Liver (tissue), 9 donors: ENCODE measurements around the gene NUP54. TPM values are rescaled to one million over a fixed set of nuclear protein-coding genes. Genes with fewer than 3 reads are reported as not detected.

Experiments used
- DNase-seq: peaks from one replicate; pipeline ENCODE4 v3.0.0-alpha.2; 2017; ENCODE audit warnings: low spot score
- H3K27ac ChIP-seq, 2 donors: one replicate each; pipeline ENCODE4 v1.7.0; 2013; ENCODE audit warnings: inconsistent platforms in 2 of 2, low read length in 2 of 2, control low read depth in 1 of 2, low read depth in 1 of 2, mild to moderate bottlenecking in 1 of 2
- H3K27me3 ChIP-seq, 4 donors: one replicate each; pipeline versions ENCODE4 v1.6.1 to v1.7.0; 2013; ENCODE audit warnings: low read length in 3 of 4, inconsistent platforms in 1 of 4, mild to moderate bottlenecking in 1 of 4, moderate library complexity in 1 of 4; ENCODE audit not compliant: control insufficient read depth in 4 of 4, insufficient read depth in 4 of 4
- H3K36me3 ChIP-seq, 4 donors: one replicate each; pipeline versions ENCODE4 v1.6.1 to v1.7.0; 2013; ENCODE audit warnings: low read length in 3 of 4, mild to moderate bottlenecking in 3 of 4, low read depth in 1 of 4, moderate library complexity in 1 of 4; ENCODE audit not compliant: control insufficient read depth in 4 of 4, insufficient read depth in 3 of 4
- H3K4me1 ChIP-seq, 4 donors: one replicate each; pipeline versions ENCODE4 v1.6.1 to v1.7.0; 2013; ENCODE audit warnings: low read length in 3 of 4, mild to moderate bottlenecking in 3 of 4, moderate library complexity in 1 of 4; ENCODE audit not compliant: control insufficient read depth in 4 of 4, insufficient read depth in 4 of 4
- H3K4me3 ChIP-seq, 3 donors: one replicate each; pipeline versions ENCODE4 v1.6.1 to v1.7.0; 2013; ENCODE audit warnings: low read length in 3 of 3, control low read depth in 1 of 3, low read depth in 1 of 3, mild to moderate bottlenecking in 1 of 3
- H3K9ac ChIP-seq, 2 donors: one replicate each; pipeline ENCODE4 v1.7.0; 2013; ENCODE audit warnings: low read length in 2 of 2, mild to moderate bottlenecking in 2 of 2, moderate library complexity in 2 of 2, control low read depth in 1 of 2, low read depth in 1 of 2
- H3K9me3 ChIP-seq, 4 donors: one replicate each; pipeline versions ENCODE4 v1.6.1 to v1.7.0; 2013; ENCODE audit warnings: low read length in 3 of 4; ENCODE audit not compliant: control insufficient read depth in 4 of 4
- FOXA1 ChIP-seq: IDR thresholded peaks from 2 replicates; pipeline ENCODE4 v1.6.1; 2016; ENCODE audit warnings: antibody characterized with exemption
- GABPA ChIP-seq, 2 donors: IDR thresholded peaks in 1 of 2; conservative IDR thresholded peaks in 1 of 2; 2 replicates each; pipeline ENCODE4 v1.6.1; 2016; ENCODE audit warnings: antibody characterized with exemption in 2 of 2, mild to moderate bottlenecking in 1 of 2, moderate library complexity in 1 of 2
- HNF4A ChIP-seq, 2 donors: conservative IDR thresholded peaks; 2 replicates each; pipeline ENCODE4 v1.6.1; 2016; ENCODE audit warnings: antibody characterized with exemption in 2 of 2, mild to moderate bottlenecking in 2 of 2
- JUND ChIP-seq, 2 donors: IDR thresholded peaks; 2 replicates each; pipeline ENCODE4 v1.6.1; 2016; ENCODE audit warnings: antibody characterized with exemption in 2 of 2
- RAD21 ChIP-seq, 2 donors: IDR thresholded peaks; 2 replicates each; pipeline ENCODE4 v1.6.1; 2016; ENCODE audit warnings: antibody characterized with exemption in 2 of 2, mild to moderate bottlenecking in 2 of 2
- RXRA ChIP-seq, 2 donors: IDR thresholded peaks; 2 replicates each; pipeline ENCODE4 v1.6.1; 2017 to 2018; ENCODE audit warnings: antibody characterized with exemption in 2 of 2, mild to moderate bottlenecking in 1 of 2
- SP1 ChIP-seq: IDR thresholded peaks from 2 replicates; pipeline ENCODE4 v1.6.1; 2018; ENCODE audit warnings: antibody characterized with exemption, mild to moderate bottlenecking
- TAF1 ChIP-seq: conservative IDR thresholded peaks from 2 replicates; pipeline ENCODE4 v1.6.1; 2016; ENCODE audit warnings: antibody characterized with exemption, mild to moderate bottlenecking
- YY1 ChIP-seq: IDR thresholded peaks from 2 replicates; pipeline ENCODE4 v1.6.1; 2016; ENCODE audit warnings: antibody characterized with exemption, mild to moderate bottlenecking
- WGBS: extraction: QIAGEN DNeasy Blood & Tissue Kit; methylation state at CpG from one replicate; pipeline ENCODE4 v1.1.7; 2013; 5-methylcytosine and 5-hydroxymethylcytosine counted together
- polyA plus RNA-seq, 2 donors: library from polyadenylated mRNA; stranded (reverse) in 1 of 2; unstranded in 1 of 2; fragments of 200-250 nt in 1 of 2; fragments of >200 nt in 1 of 2; fragmentation: Nextera tagmentation in 1 of 2; extraction: Ambion mirVana in 1 of 2; gene quantifications; one replicate each; pipeline versions ENCODE4 v1.2.1 to v1.2.3, GENCODE V29; 2013 to 2015
- total RNA-seq, 2 donors: library from RNA; depleted of rRNA; stranded (reverse); fragments of >200 nt; gene quantifications; one replicate each; pipeline ENCODE4 v1.2.3, GENCODE V29; 2014
- TF ChIP-seq, protein P1 (sequence below): fragments of 150-350 bp; IDR thresholded peaks from 2 replicates; pipeline ENCODE4 v1.5.1; 2017; ENCODE audit warnings: improper control_type of control experiment, low read depth, low read length; ENCODE audit not compliant: missing input control
- TF ChIP-seq, protein P2 (sequence below): IDR thresholded peaks from 2 replicates; pipeline ENCODE4 v1.6.1; 2016; ENCODE audit warnings: antibody characterized with exemption
- TF ChIP-seq, protein P3 (sequence below): IDR thresholded peaks from 2 replicates; pipeline ENCODE4 v1.6.1; 2016; ENCODE audit warnings: antibody characterized with exemption
- TF ChIP-seq, protein P4 (sequence below): IDR thresholded peaks from 2 replicates; pipeline ENCODE4 v1.6.1; 2016; ENCODE audit warnings: antibody characterized with exemption
- TF ChIP-seq, protein P5 (sequence below): IDR thresholded peaks from 2 replicates; pipeline ENCODE4 v1.6.1; 2016; ENCODE audit warnings: antibody characterized with exemption, mild to moderate bottlenecking
- donor health status: healthy.
- donor health status: healthy.
- donor health status: healthy.
- donor health status: healthy.
- donor health status: healthy.

NUP54 gene
- total and polyA plus RNA-seq, 4 donors = 8.3 to 29.3 (median 16.5) TPM

DNA sequence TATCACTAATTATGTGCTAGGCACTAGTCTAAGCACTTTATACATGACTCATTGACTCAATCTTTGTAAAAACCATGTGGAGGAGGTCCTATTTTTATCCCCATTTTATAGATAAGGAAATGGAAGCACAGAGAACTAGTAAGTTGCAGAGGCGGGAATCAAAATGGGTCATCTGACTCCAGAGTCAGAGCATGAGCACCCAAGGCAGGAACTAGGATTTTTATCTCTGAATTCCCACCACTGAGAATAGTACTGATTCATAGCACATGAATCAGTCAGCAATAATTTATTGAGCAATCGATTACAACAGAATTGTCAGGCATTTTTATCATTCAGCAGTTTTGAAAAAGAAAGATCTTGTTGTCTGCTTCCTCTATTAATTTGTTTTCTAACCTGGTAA is 46.1 kb upstream of the NUP54 start:
- Histone ChIP-seq H3K36me3 (peaks cover 0 to 7% (median 0%) of the 10 kb centered on the region in 4 donors), H3K9me3 (no peaks in the 10 kb centered on the region), H3K27me3 (no peaks in the 10 kb centered on the region), H3K27ac (peak overlapping the region; percentile 52 to 88), H3K4me3 (peak overlapping the region in 2 of 3 donors; percentile 19 to 41), H3K9ac (peak overlapping the region; percentile 60 to 88), H3K4me1 (peaks cover 21 to 61% (median 47%) of the 10 kb centered on the region in 4 donors)
- DNase-seq = no peak
- TF ChIP-seq, protein P1, sequence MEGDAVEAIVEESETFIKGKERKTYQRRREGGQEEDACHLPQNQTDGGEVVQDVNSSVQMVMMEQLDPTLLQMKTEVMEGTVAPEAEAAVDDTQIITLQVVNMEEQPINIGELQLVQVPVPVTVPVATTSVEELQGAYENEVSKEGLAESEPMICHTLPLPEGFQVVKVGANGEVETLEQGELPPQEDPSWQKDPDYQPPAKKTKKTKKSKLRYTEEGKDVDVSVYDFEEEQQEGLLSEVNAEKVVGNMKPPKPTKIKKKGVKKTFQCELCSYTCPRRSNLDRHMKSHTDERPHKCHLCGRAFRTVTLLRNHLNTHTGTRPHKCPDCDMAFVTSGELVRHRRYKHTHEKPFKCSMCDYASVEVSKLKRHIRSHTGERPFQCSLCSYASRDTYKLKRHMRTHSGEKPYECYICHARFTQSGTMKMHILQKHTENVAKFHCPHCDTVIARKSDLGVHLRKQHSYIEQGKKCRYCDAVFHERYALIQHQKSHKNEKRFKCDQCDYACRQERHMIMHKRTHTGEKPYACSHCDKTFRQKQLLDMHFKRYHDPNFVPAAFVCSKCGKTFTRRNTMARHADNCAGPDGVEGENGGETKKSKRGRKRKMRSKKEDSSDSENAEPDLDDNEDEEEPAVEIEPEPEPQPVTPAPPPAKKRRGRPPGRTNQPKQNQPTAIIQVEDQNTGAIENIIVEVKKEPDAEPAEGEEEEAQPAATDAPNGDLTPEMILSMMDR = no peak
- TF ChIP-seq SP1 = peak; percentile 11
- no peak for TF ChIP-seq RAD21 (IDR thresholded peaks at IDR 0.05)
- TF ChIP-seq HNF4A (conservative IDR thresholded peaks at IDR 0.05) = peak; percentile 11 to 24
- no peak for TF ChIP-seq GABPA (IDR thresholded peaks at IDR 0.05 in 1 of 2, conservative IDR thresholded peaks at IDR 0.05 in 1 of 2)
- TF ChIP-seq, protein P2, sequence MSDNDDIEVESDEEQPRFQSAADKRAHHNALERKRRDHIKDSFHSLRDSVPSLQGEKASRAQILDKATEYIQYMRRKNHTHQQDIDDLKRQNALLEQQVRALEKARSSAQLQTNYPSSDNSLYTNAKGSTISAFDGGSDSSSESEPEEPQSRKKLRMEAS = peak; percentile 37
- TF ChIP-seq, protein P3, sequence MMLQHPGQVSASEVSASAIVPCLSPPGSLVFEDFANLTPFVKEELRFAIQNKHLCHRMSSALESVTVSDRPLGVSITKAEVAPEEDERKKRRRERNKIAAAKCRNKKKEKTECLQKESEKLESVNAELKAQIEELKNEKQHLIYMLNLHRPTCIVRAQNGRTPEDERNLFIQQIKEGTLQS = no peak
- TF ChIP-seq FOXA1 = no peak
- TF ChIP-seq, protein P4, sequence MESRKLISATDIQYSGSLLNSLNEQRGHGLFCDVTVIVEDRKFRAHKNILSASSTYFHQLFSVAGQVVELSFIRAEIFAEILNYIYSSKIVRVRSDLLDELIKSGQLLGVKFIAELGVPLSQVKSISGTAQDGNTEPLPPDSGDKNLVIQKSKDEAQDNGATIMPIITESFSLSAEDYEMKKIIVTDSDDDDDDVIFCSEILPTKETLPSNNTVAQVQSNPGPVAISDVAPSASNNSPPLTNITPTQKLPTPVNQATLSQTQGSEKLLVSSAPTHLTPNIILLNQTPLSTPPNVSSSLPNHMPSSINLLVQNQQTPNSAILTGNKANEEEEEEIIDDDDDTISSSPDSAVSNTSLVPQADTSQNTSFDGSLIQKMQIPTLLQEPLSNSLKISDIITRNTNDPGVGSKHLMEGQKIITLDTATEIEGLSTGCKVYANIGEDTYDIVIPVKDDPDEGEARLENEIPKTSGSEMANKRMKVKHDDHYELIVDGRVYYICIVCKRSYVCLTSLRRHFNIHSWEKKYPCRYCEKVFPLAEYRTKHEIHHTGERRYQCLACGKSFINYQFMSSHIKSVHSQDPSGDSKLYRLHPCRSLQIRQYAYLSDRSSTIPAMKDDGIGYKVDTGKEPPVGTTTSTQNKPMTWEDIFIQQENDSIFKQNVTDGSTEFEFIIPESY = peak; percentile 40
- peak; percentile 70 for TF ChIP-seq YY1
- TF ChIP-seq, protein P5, sequence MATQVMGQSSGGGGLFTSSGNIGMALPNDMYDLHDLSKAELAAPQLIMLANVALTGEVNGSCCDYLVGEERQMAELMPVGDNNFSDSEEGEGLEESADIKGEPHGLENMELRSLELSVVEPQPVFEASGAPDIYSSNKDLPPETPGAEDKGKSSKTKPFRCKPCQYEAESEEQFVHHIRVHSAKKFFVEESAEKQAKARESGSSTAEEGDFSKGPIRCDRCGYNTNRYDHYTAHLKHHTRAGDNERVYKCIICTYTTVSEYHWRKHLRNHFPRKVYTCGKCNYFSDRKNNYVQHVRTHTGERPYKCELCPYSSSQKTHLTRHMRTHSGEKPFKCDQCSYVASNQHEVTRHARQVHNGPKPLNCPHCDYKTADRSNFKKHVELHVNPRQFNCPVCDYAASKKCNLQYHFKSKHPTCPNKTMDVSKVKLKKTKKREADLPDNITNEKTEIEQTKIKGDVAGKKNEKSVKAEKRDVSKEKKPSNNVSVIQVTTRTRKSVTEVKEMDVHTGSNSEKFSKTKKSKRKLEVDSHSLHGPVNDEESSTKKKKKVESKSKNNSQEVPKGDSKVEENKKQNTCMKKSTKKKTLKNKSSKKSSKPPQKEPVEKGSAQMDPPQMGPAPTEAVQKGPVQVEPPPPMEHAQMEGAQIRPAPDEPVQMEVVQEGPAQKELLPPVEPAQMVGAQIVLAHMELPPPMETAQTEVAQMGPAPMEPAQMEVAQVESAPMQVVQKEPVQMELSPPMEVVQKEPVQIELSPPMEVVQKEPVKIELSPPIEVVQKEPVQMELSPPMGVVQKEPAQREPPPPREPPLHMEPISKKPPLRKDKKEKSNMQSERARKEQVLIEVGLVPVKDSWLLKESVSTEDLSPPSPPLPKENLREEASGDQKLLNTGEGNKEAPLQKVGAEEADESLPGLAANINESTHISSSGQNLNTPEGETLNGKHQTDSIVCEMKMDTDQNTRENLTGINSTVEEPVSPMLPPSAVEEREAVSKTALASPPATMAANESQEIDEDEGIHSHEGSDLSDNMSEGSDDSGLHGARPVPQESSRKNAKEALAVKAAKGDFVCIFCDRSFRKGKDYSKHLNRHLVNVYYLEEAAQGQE = no peak
- no peak for TF ChIP-seq JUND (IDR thresholded peaks at IDR 0.05)
- TF ChIP-seq TAF1 = peak; percentile 26
- TF ChIP-seq RXRA (IDR thresholded peaks at IDR 0.05) = peak; percentile 29 to 31
- WGBS = 18% methylated on average over 2 of the region's 2 CpGs

DNA sequence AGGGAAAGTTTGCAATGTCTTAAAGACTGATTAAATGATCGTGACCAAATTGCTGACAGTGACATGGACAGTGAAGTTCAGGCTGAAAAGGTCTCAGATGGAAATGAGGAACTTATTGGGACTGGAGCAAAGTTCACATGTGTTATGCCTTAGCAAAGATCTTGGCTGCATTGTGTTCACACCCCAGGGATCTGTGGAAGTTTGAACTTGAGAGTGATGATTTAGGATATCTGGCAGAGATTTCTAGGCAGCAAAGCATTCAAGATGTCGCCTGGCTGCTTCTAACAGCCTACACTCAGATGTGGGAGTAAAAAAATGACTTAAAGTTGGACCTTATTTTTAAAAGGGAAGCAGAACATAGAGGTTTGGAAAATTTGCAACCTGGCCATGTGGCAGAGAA is 44.0 kb upstream of the NUP54 start:
- TF ChIP-seq FOXA1 = no peak
- TF ChIP-seq, protein P2 = peak; percentile 38
- Histone ChIP-seq H3K4me3 (no peak overlapping the region), H3K4me1 (peaks cover 13 to 49% (median 31%) of the 10 kb centered on the region in 4 donors), H3K36me3 (peaks cover 0 to 7% (median 0%) of the 10 kb centered on the region in 4 donors), H3K27ac (peak overlapping the region in 1 of 2 donors; percentile 88), H3K27me3 (no peaks in the 10 kb centered on the region), H3K9ac (no peak overlapping the region), H3K9me3 (no peaks in the 10 kb centered on the region)
- WGBS = 82% methylated on average over 2 of the region's 2 CpGs
- DNase-seq = no peak
